Measurements from ENCODE around the gene ESR1.
"Not testable (repeated sequence)": the region's sequence is repeated elsewhere in the genome, so short reads cannot be mapped to it uniquely, and the experiment has no call there.

Gene ESR1

DNA sequence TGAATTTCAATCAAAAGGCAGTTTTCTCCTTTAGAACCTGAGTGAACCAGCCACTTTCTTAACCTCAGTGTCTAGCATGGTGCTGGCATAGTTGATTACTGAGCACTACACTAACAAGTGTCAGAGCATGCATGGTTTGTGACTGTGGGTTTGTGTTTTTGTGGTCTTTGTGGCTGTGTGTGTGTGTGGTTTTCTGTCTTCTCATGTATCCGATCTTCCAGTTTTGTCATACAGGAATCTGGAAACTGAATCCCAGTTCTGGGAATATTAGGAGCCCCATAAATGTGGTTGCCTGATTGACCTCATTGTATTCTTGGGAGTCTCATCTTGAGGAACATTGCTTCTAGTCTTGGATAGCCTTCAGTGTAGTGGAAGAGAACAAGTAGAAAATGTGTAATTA is 73.7 kb downstream of the ESR1 start:
- Histone ChIP-seq H2BK5ac (ENCODE audit: low read length) (no peak overlapping the region), H3K9ac (ENCODE audit: low read length) (no peak overlapping the region), H3K79me1 (ENCODE audit: low read length) (no peaks in the 10 kb centered on the region), H3K18ac (ENCODE audit: low read length) (no peak overlapping the region), H3K79me2 (ENCODE audit: control insufficient read depth, insufficient read depth, low read length) (no peaks in the 10 kb centered on the region), H3K23ac (ENCODE audit: low read length) (no peak overlapping the region), H3K4me1 (ENCODE audit: control insufficient read depth, low read depth, low read length) (no peaks in the 10 kb centered on the region), H2BK15ac (replicated peaks; ENCODE audit: low read depth) (no peak overlapping the region), H3K4me2 (ENCODE audit: low read length) (no peak overlapping the region), H2BK120ac (ENCODE audit: low read depth, low read length) (no peak overlapping the region), H2AK5ac (ENCODE audit: low read length) (no peak overlapping the region), H3K4me3 (ENCODE audit: low read length) (no peak overlapping the region), H3K56ac (ENCODE audit: low read length) (no peak overlapping the region), H4K8ac (ENCODE audit: low read depth, low read length) (no peak overlapping the region), H4K5ac (ENCODE audit: low read length) (no peak overlapping the region), H3K27me3 (ENCODE audit: insufficient read depth, low read length, poor library complexity) (no peaks in the 10 kb centered on the region), H3K36me3 (ENCODE audit: control insufficient read depth, insufficient read depth, low read length) (no peaks in the 10 kb centered on the region), H3K27ac (ENCODE audit: low read depth, low read length) (no peak overlapping the region), H3K4ac (ENCODE audit: low read depth, low read length) (no peak overlapping the region)
- no CpG with 5 or more reads among the region's 1 CpG for WGBS (ENCODE audit: extremely low coverage, insufficient coverage, low lambda C conversion rate)
- no peak for DNase-seq

DNA sequence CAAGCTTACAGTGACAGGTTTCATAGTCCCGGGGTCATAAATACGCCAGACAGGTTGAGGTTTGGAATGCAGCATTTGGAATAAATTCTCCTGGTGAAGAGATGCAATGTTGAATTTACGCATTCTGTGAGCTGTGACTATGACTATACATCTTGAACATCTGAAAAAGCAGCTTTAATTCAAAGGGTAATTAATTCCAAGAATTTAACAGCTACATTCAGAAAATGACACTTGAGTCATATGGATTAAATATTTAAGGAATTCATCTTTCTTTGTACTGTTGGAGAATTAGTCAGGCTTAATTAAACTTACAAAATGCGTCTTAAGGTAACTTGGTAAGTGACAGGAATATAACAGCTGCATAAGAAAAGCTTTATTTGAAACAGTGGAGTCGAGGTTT is 74.7 kb downstream of the ESR1 start:
- Histone ChIP-seq H3K4ac (ENCODE audit: low read depth, low read length) (no peak overlapping the region), H4K5ac (ENCODE audit: low read length) (no peak overlapping the region), H3K79me1 (ENCODE audit: low read length) (no peaks in the 10 kb centered on the region), H4K8ac (ENCODE audit: low read depth, low read length) (no peak overlapping the region), H3K36me3 (ENCODE audit: control insufficient read depth, insufficient read depth, low read length) (no peaks in the 10 kb centered on the region), H3K79me2 (ENCODE audit: control insufficient read depth, insufficient read depth, low read length) (no peaks in the 10 kb centered on the region), H3K56ac (ENCODE audit: low read length) (no peak overlapping the region), H2BK15ac (replicated peaks; ENCODE audit: low read depth) (no peak overlapping the region), H2AK5ac (ENCODE audit: low read length) (no peak overlapping the region), H3K4me3 (ENCODE audit: low read length) (no peak overlapping the region), H3K23ac (ENCODE audit: low read length) (no peak overlapping the region), H3K27me3 (ENCODE audit: insufficient read depth, low read length, poor library complexity) (no peaks in the 10 kb centered on the region), H3K18ac (ENCODE audit: low read length) (no peak overlapping the region), H3K27ac (ENCODE audit: low read depth, low read length) (no peak overlapping the region), H2BK120ac (ENCODE audit: low read depth, low read length) (no peak overlapping the region), H3K4me2 (ENCODE audit: low read length) (no peak overlapping the region), H3K9ac (ENCODE audit: low read length) (no peak overlapping the region), H3K4me1 (ENCODE audit: control insufficient read depth, low read depth, low read length) (no peaks in the 10 kb centered on the region), H2BK5ac (ENCODE audit: low read length) (no peak overlapping the region)
- DNase-seq, result no peak
- no CpG with 5 or more reads among the region's 5 CpGs for WGBS (ENCODE audit: extremely low coverage, insufficient coverage, low lambda C conversion rate)

DNA sequence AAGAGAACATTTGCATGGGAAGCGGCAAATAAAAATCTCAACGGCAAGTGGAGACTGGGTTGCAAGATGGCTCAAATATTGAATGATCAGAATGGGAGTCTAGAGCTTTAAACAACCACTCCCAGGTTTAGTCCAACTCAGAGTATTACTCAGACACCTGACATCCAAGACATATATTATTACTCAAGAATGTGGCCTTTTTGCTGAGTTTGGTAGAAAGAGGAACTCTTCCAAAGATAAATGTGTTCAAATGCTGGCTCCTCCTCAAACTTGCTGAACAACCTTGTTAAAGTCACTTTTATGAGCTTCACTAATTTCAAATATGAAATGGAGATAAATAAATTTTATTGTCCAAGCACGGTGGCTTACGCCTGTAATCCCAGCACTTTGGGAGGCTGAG is 77.8 kb downstream of the ESR1 start:
- H3K4me3 ChIP-seq (ENCODE audit: low read length), result no peak overlapping the region
- H4K8ac ChIP-seq (ENCODE audit: low read depth, low read length), result no peak overlapping the region
- H2BK15ac ChIP-seq (replicated peaks; ENCODE audit: low read depth), result no peak overlapping the region
- H3K27ac ChIP-seq (ENCODE audit: low read depth, low read length), result no peak overlapping the region
- H2AK5ac ChIP-seq (ENCODE audit: low read length), result no peak overlapping the region
- no peak overlapping the region for H3K23ac ChIP-seq (ENCODE audit: low read length)
- no CpG with 5 or more reads among the region's 4 CpGs for WGBS (ENCODE audit: extremely low coverage, insufficient coverage, low lambda C conversion rate)
- no peaks in the 10 kb centered on the region for H3K79me1 ChIP-seq (ENCODE audit: low read length)
- H3K56ac ChIP-seq (ENCODE audit: low read length), result no peak overlapping the region
- no peak for DNase-seq
- H3K18ac ChIP-seq (ENCODE audit: low read length), result no peak overlapping the region
- no peak overlapping the region for H3K4ac ChIP-seq (ENCODE audit: low read depth, low read length)
- no peak overlapping the region for H3K9ac ChIP-seq (ENCODE audit: low read length)
- no peak overlapping the region for H4K5ac ChIP-seq (ENCODE audit: low read length)
- no peaks in the 10 kb centered on the region for H3K27me3 ChIP-seq (ENCODE audit: insufficient read depth, low read length, poor library complexity)
- no peak overlapping the region for H2BK5ac ChIP-seq (ENCODE audit: low read length)
- H3K36me3 ChIP-seq (ENCODE audit: control insufficient read depth, insufficient read depth, low read length), result no peaks in the 10 kb centered on the region
- H3K4me1 ChIP-seq (ENCODE audit: control insufficient read depth, low read depth, low read length), result no peaks in the 10 kb centered on the region
- no peak overlapping the region for H3K4me2 ChIP-seq (ENCODE audit: low read length)
- no peak overlapping the region for H2BK120ac ChIP-seq (ENCODE audit: low read depth, low read length)
- H3K79me2 ChIP-seq (ENCODE audit: control insufficient read depth, insufficient read depth, low read length), result no peaks in the 10 kb centered on the region

DNA sequence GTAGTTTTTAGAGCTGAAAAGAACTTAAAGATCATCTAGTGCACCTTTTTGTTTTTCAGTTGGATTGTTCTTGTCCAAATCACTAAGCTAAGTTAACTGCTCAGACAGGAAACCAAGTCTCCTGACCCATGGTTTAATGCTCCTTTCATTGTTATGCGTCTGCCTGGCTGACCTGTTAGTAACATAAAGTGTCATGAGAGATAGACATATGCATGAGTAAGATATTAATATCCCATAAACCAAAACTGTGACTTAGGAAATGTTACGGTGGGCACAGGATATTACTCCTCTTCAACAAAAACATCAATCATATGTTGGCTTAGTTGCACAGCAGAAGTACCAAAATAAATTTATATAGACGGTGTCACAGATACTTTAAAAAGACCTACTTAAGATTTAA is 84.0 kb downstream of the ESR1 start:
- H3K36me3 ChIP-seq (ENCODE audit: control insufficient read depth, insufficient read depth, low read length), result no peaks in the 10 kb centered on the region
- no peak overlapping the region for H3K18ac ChIP-seq (ENCODE audit: low read length)
- no peak overlapping the region for H2BK15ac ChIP-seq (replicated peaks; ENCODE audit: low read depth)
- H2AK5ac ChIP-seq (ENCODE audit: low read length), result no peak overlapping the region
- no peak overlapping the region for H3K23ac ChIP-seq (ENCODE audit: low read length)
- H3K79me1 ChIP-seq (ENCODE audit: low read length), result no peaks in the 10 kb centered on the region
- no peaks in the 10 kb centered on the region for H3K79me2 ChIP-seq (ENCODE audit: control insufficient read depth, insufficient read depth, low read length)
- H3K4me3 ChIP-seq (ENCODE audit: low read length), result no peak overlapping the region
- H3K27me3 ChIP-seq (ENCODE audit: insufficient read depth, low read length, poor library complexity), result no peaks in the 10 kb centered on the region
- H4K8ac ChIP-seq (ENCODE audit: low read depth, low read length), result no peak overlapping the region
- H3K27ac ChIP-seq (ENCODE audit: low read depth, low read length), result no peak overlapping the region
- H3K56ac ChIP-seq (ENCODE audit: low read length), result no peak overlapping the region
- no peak overlapping the region for H3K4me2 ChIP-seq (ENCODE audit: low read length)
- H3K4ac ChIP-seq (ENCODE audit: low read depth, low read length), result no peak overlapping the region
- no peaks in the 10 kb centered on the region for H3K4me1 ChIP-seq (ENCODE audit: control insufficient read depth, low read depth, low read length)
- no peak overlapping the region for H2BK120ac ChIP-seq (ENCODE audit: low read depth, low read length)
- WGBS (ENCODE audit: extremely low coverage, insufficient coverage, low lambda C conversion rate), result no CpG with 5 or more reads among the region's 3 CpGs
- no peak overlapping the region for H2BK5ac ChIP-seq (ENCODE audit: low read length)
- DNase-seq, result no peak
- H3K9ac ChIP-seq (ENCODE audit: low read length), result no peak overlapping the region
- no peak overlapping the region for H4K5ac ChIP-seq (ENCODE audit: low read length)

DNA sequence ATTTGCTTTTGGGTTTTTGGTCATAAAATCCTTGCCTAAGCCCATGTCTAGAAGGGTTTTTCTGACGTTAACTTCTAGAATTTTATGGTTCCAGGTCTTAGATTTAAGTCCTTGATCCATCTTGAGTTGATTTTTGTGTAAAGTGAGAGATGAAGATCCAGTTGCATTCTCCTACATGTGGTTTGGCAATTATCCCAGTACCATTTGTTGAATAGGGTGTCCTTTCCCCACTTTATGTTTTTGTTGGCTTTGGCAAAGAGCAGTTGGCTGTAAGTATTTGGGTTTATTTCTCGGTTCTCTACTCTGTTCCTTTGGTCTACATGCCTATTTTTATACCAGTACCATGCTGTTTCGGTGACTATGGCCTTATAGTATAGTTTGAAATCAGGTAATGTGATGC is 86.9 kb downstream of the ESR1 start:
- DNase-seq; H2BK120ac ChIP-seq (ENCODE audit: low read depth, low read length); H3K79me1 ChIP-seq (ENCODE audit: low read length); H4K8ac ChIP-seq (ENCODE audit: low read depth, low read length); H2BK15ac ChIP-seq (replicated peaks; ENCODE audit: low read depth); H3K27me3 ChIP-seq (ENCODE audit: insufficient read depth, low read length, poor library complexity); H3K4me3 ChIP-seq (ENCODE audit: low read length); H2AK5ac ChIP-seq (ENCODE audit: low read length); H3K4ac ChIP-seq (ENCODE audit: low read depth, low read length); H3K36me3 ChIP-seq (ENCODE audit: control insufficient read depth, insufficient read depth, low read length); H3K18ac ChIP-seq (ENCODE audit: low read length); H3K56ac ChIP-seq (ENCODE audit: low read length); H2BK5ac ChIP-seq (ENCODE audit: low read length); H3K79me2 ChIP-seq (ENCODE audit: control insufficient read depth, insufficient read depth, low read length); H3K27ac ChIP-seq (ENCODE audit: low read depth, low read length); H3K23ac ChIP-seq (ENCODE audit: low read length); H3K9ac ChIP-seq (ENCODE audit: low read length); H3K4me1 ChIP-seq (ENCODE audit: control insufficient read depth, low read depth, low read length); H3K4me2 ChIP-seq (ENCODE audit: low read length); H4K5ac ChIP-seq (ENCODE audit: low read length): not testable (repeated sequence)
- no CpG with 5 or more reads among the region's 3 CpGs for WGBS (ENCODE audit: extremely low coverage, insufficient coverage, low lambda C conversion rate)

DNA sequence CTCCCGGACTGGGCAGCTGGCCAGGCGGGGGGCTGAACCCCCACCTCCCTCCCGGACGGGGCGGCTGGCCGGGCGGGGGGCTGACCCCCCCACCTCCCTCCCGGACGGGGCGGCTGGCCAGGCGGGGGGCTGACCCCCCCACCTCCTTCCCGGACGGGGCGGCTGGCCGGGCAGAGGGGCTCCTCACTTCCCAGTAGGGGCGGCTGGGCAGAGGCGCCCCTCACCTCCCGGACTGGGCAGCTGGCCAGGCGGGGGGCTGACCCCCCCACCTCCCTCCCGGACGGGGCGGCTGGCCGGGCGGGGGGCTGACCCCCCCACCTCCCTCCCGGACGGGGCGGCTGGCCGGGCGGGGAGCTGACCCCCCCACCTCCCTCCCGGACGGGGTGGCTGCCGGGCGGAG is 91.7 kb downstream of the ESR1 start:
- no CpG with 5 or more reads among the region's 33 CpGs for WGBS (ENCODE audit: extremely low coverage, insufficient coverage, low lambda C conversion rate)
- not testable (repeated sequence) for H4K5ac ChIP-seq (ENCODE audit: low read length); H3K18ac ChIP-seq (ENCODE audit: low read length)

More for the DNA sequence above, 91.7 kb downstream of the ESR1 start:
- H3K4me3 ChIP-seq (ENCODE audit: low read length); H3K4me1 ChIP-seq (ENCODE audit: control insufficient read depth, low read depth, low read length); H3K27ac ChIP-seq (ENCODE audit: low read depth, low read length); H2BK5ac ChIP-seq (ENCODE audit: low read length); H2AK5ac ChIP-seq (ENCODE audit: low read length); H3K36me3 ChIP-seq (ENCODE audit: control insufficient read depth, insufficient read depth, low read length); H3K4me2 ChIP-seq (ENCODE audit: low read length); DNase-seq; H3K27me3 ChIP-seq (ENCODE audit: insufficient read depth, low read length, poor library complexity); H3K4ac ChIP-seq (ENCODE audit: low read depth, low read length); H3K79me2 ChIP-seq (ENCODE audit: control insufficient read depth, insufficient read depth, low read length); H3K79me1 ChIP-seq (ENCODE audit: low read length); H3K23ac ChIP-seq (ENCODE audit: low read length); H4K8ac ChIP-seq (ENCODE audit: low read depth, low read length); H3K9ac ChIP-seq (ENCODE audit: low read length); H2BK120ac ChIP-seq (ENCODE audit: low read depth, low read length); H3K56ac ChIP-seq (ENCODE audit: low read length); H2BK15ac ChIP-seq (replicated peaks; ENCODE audit: low read depth): not testable (repeated sequence)
